Nephron progenitor cell (in vitro differentiated cells): Measurements from ENCODE around the gene CEL.

Experiments
- DNase-seq: peaks from one replicate; pipeline ENCODE4 v3.0.0; 2021
- H3K27ac Mint-ChIP-seq: 2 replicates; pipeline ENCODE4 v1.8.0; 2021; ENCODE audit warnings: mild to moderate bottlenecking, moderate library complexity, mixed read lengths
- H3K27me3 Mint-ChIP-seq: 2 replicates; pipeline ENCODE4 v1.8.0; 2021; ENCODE audit warnings: mild to moderate bottlenecking, low read depth, mixed read lengths; ENCODE audit not compliant: poor library complexity
- H3K36me3 Mint-ChIP-seq: 2 replicates; pipeline ENCODE4 v1.8.0; 2021; ENCODE audit warnings: low read depth, mixed read lengths
- H3K4me1 Mint-ChIP-seq: 2 replicates; pipeline ENCODE4 v1.8.0; 2021; ENCODE audit warnings: mixed read lengths
- H3K4me3 Mint-ChIP-seq: 2 replicates; pipeline ENCODE4 v1.8.0; 2021; ENCODE audit warnings: mild to moderate bottlenecking, moderate library complexity, mixed read lengths
- H3K9me3 Mint-ChIP-seq: 2 replicates; pipeline ENCODE4 v1.8.0; 2021; ENCODE audit warnings: mild to moderate bottlenecking, moderate library complexity, mixed read lengths
- TF ChIP-seq, protein P1 (sequence below): fragments of 200-600 bp; sonication (generic); IDR thresholded peaks from 2 replicates; pipeline ENCODE4 v1.5.0; 2021; ENCODE audit warnings: antibody characterized with exemption

Gene CEL

DNA sequence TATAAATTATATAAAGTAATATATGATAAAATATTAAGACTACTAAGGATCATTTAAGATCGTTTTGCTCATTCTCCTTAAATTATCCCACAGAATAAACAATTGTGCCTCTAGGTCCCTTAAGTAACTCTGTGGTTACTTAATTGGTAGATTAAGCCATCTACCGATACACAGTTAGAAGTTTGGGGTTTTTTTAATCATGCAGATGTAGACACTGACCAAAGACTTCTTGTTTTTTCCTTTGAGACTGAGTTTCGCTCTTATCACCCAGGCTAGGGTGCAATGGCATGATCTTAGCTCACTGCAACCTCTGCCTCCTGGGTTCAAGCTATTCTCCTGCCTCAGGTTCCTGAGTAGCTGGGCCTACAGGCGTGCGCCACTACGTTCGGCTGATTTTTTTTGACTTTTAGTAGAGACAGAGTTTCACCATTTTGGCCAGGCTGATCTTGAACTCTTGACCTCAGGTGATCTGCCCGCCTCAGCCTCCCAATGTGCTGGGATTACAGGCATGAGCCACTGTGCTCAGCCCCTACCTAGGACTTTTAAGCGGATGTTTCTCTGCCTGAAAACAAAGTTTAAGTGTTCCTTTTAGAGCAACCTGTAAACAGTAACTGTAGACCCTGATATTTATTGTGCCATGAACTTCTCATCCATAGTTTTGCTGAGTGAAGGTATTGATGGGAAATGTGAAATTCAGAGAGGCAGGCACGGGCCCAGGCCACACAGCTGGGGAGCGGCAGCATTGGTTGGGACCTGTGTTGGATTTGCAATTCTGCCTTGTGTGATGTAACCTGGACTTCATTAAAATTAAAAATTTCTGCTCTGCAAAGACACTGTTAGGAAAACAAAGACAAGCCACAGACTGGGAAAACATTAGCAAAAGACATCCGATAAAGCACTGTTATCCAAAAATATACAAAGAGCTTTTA, 11.6 kb downstream of the CEL start:
- H3K36me3 Mint-ChIP-seq: peaks cover 18% of the 10 kb centered on the region
- peaks cover 14% of the 10 kb centered on the region for H3K27me3 Mint-ChIP-seq
- no peaks in the 10 kb centered on the region for H3K9me3 Mint-ChIP-seq
- peaks cover 10% of the 10 kb centered on the region for H3K4me1 Mint-ChIP-seq
- H3K4me3 Mint-ChIP-seq: no peak overlapping the region
- no peak for DNase-seq
- TF ChIP-seq, protein P1, sequence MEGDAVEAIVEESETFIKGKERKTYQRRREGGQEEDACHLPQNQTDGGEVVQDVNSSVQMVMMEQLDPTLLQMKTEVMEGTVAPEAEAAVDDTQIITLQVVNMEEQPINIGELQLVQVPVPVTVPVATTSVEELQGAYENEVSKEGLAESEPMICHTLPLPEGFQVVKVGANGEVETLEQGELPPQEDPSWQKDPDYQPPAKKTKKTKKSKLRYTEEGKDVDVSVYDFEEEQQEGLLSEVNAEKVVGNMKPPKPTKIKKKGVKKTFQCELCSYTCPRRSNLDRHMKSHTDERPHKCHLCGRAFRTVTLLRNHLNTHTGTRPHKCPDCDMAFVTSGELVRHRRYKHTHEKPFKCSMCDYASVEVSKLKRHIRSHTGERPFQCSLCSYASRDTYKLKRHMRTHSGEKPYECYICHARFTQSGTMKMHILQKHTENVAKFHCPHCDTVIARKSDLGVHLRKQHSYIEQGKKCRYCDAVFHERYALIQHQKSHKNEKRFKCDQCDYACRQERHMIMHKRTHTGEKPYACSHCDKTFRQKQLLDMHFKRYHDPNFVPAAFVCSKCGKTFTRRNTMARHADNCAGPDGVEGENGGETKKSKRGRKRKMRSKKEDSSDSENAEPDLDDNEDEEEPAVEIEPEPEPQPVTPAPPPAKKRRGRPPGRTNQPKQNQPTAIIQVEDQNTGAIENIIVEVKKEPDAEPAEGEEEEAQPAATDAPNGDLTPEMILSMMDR: no peak
- no peak overlapping the region for H3K27ac Mint-ChIP-seq

DNA sequence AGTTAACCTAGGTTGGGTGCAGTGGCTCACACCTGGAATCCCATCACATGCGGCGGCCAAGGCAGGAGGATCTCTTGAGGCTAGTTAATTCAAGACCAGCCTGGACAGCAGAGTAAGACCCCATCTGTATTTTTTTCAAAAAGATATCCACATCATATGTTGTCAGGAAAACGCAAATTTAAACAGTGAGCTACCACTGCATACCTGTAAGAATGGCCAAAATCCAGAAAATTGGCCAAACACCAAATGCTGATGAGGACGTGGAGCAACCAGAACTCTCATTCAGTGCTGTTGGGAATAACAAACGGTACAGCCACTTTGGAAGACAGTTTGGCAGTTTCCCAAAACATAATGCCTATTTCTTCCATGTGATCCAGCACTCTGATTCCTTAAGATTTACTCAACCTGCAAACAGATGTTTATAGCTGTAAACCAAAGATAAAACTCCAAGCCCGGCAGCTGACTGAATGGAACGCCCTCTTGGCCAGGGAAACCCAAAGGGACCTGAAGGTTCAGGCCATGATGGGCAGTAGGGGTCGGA, 12.4 kb downstream of the CEL start:
- DNase-seq: no peak
- no peak overlapping the region for H3K4me3 Mint-ChIP-seq
- no peak overlapping the region for H3K27ac Mint-ChIP-seq
- TF ChIP-seq, protein P1: no peak
- H3K36me3 Mint-ChIP-seq: peaks cover 18% of the 10 kb centered on the region
- H3K4me1 Mint-ChIP-seq: peaks cover 10% of the 10 kb centered on the region
- no peaks in the 10 kb centered on the region for H3K9me3 Mint-ChIP-seq
- peaks cover 17% of the 10 kb centered on the region for H3K27me3 Mint-ChIP-seq

DNA sequence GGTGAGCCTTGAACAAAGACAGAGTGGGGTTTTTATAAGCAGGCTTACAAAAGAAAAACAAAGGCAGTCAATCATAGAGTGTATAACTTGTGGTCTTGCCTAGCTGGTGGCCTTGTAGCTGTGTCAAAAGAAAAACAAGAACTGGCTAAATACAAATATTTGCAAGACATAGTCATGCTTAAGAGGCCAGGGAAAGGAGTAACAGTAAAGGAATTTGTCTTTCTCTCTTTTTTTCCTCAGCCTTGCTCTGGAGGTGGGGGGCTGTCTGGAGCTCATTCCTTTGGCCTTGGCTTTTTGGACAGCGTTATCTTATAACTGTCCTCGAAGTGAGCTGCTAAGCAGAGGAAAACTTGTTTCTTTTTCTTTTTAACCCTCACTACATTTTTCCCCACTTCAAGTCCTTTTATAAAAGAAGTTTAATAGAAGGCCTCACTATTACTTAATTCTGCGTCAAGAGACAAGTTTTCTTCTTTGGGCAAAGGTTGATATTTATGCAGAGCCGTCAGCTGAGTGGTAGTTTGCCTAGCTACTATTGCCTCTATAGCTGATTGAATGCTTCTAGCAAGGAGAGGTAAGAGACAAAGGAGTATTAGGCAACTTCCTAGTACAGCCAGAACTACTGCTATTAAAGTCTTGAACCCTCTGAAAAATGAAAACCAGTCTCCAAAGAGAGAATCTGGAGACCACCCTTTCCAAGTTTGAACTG, 14.3 kb downstream of the CEL start:
- Mint-ChIP-seq H3K36me3 (peaks cover 12% of the 10 kb centered on the region), H3K27me3 (peaks cover 23% of the 10 kb centered on the region), H3K9me3 (no peaks in the 10 kb centered on the region), H3K4me1 (peaks cover 10% of the 10 kb centered on the region), H3K27ac (no peak overlapping the region), H3K4me3 (no peak overlapping the region)
- TF ChIP-seq, protein P1: no peak
- DNase-seq: no peak

DNA sequence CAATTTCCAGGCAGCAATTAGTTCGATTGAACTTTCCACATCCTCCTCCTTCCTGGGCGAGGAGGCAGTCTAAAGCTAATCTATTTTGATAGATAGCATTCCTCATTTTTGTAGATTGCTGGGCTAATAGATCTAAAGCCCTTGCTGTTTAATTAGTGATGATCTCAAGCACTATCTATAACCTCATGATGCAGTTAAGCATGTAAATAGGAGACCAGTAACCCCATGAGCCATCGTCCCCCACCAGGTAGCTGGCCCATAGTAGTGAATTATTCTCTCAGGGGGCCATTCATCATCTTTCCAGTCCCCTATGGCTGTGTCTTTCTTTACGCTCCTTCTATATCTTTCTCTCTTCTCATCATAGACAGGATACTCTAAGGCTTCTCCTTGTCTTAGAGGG, 14.9 kb downstream of the CEL start:
- Mint-ChIP-seq H3K27me3 (peaks cover 22% of the 10 kb centered on the region), H3K4me3 (no peak overlapping the region), H3K4me1 (peaks cover 12% of the 10 kb centered on the region), H3K36me3 (peaks cover 10% of the 10 kb centered on the region), H3K9me3 (no peaks in the 10 kb centered on the region), H3K27ac (no peak overlapping the region)
- no peak for DNase-seq
- TF ChIP-seq, protein P1: no peak

DNA sequence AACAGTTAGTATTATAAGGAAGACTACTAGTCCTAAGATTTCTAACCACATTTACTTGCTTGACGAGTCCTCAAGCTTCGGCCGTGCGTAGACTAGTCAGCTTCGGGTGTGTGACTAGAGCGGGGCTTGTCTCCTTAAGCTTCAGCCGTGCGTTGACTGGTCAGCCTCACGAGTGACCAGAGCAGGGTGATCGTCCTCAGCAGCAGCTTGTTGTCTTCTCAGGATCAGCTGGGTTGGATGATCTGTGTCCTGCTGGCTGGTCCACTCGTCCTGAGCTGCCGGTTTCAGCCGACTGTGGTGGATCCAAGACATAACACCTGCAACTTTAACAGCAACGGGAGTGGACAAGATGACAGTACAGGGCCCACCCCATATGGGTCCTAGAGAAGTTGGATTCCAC, 16.7 kb downstream of the CEL start:
- Mint-ChIP-seq H3K4me3 (no peak overlapping the region), H3K4me1 (peaks cover 14% of the 10 kb centered on the region), H3K36me3 (no peaks in the 10 kb centered on the region), H3K27ac (no peak overlapping the region), H3K9me3 (no peaks in the 10 kb centered on the region), H3K27me3 (peaks cover 17% of the 10 kb centered on the region)
- DNase-seq: no peak
- TF ChIP-seq, protein P1: no peak
